RWPE2 (cell line): ENCODE measurements around the gene GOLGA7B.
A peak's percentile ranks its signal among the peaks of the same experiment; 100 is the strongest.

Experiments
- ATAC-seq: fragments of 200-7000 bp; cut with Tn5 transposase; 3 replicates; pipeline ENCODE4 v1.9.1; 2021; ENCODE audit warnings: low read depth
- DNase-seq: peaks from one replicate; pipeline ENCODE4 v3.0.0-alpha.2; 2020; ENCODE audit warnings: low spot score
- H3K27ac ChIP-seq: fragments of 450-650 bp; 2 replicates; pipeline ENCODE4 v1.5.1; 2017; ENCODE audit warnings: mild to moderate bottlenecking; ENCODE audit not compliant: poor library complexity, severe bottlenecking
- H3K27me3 ChIP-seq: fragments of 250-450 bp; sonication (Bioruptor Pico); 2 replicates; pipeline ENCODE4 v1.5.1; 2021; ENCODE audit warnings: mild to moderate bottlenecking, moderate library complexity; ENCODE audit not compliant: insufficient read depth, poor library complexity, severe bottlenecking
- H3K36me3 ChIP-seq: fragments of 250-450 bp; sonication (Bioruptor Pico); 2 replicates; pipeline ENCODE4 v1.5.1; 2020; ENCODE audit warnings: low read depth, mild to moderate bottlenecking, moderate library complexity
- H3K4me1 ChIP-seq: fragments of 250-450 bp; sonication (Bioruptor Pico); 2 replicates; pipeline ENCODE4 v1.5.1; 2021; ENCODE audit warnings: mild to moderate bottlenecking, moderate library complexity; ENCODE audit not compliant: insufficient read depth, poor library complexity, severe bottlenecking
- H3K4me3 ChIP-seq: fragments of 250-450 bp; sonication (Bioruptor Pico); 2 replicates; pipeline ENCODE4 v1.5.1; 2021; ENCODE audit warnings: mild to moderate bottlenecking, moderate library complexity; ENCODE audit not compliant: severe bottlenecking
- H3K9me3 ChIP-seq: fragments of 250-450 bp; sonication (Bioruptor Pico); 2 replicates; pipeline ENCODE4 v1.5.1; 2021; ENCODE audit warnings: mild to moderate bottlenecking, moderate library complexity; ENCODE audit not compliant: severe bottlenecking
- CTCF ChIP-seq: fragments of 450-650 bp; IDR thresholded peaks from one replicate; pipeline ENCODE4 v1.5.1; 2017; ENCODE audit warnings: mild to moderate bottlenecking, moderate library complexity; ENCODE audit not compliant: poor library complexity, severe bottlenecking

Gene GOLGA7B

GRCh38 chr10:97844678-97845077, 5.0 kb upstream of the GOLGA7B start:
- DNase-seq = no peak
- Histone ChIP-seq H3K4me1 (peaks cover 9% of the 10 kb centered on the region), H3K27ac (no peak overlapping the region), H3K36me3 (no peaks in the 10 kb centered on the region), H3K9me3 (no peaks in the 10 kb centered on the region), H3K4me3 (no peak overlapping the region), H3K27me3 (peaks cover 3% of the 10 kb centered on the region)
- ATAC-seq = no peak
- TF ChIP-seq CTCF = no peak

- peak overlapping the region; percentile 18 for H3K27ac ChIP-seq
- TF ChIP-seq CTCF = no peak
- no peaks in the 10 kb centered on the region for H3K27me3 ChIP-seq
- ATAC-seq = peak; percentile 54
- H3K4me3 ChIP-seq = peak overlapping the region; percentile 44
- H3K4me1 ChIP-seq = no peaks in the 10 kb centered on the region
- no peaks in the 10 kb centered on the region for H3K36me3 ChIP-seq
- H3K9me3 ChIP-seq = no peaks in the 10 kb centered on the region
- no peak for DNase-seq
These were observed 448 bp upstream of the GOLGA7B start for GRCh38 chr10:97849103-97849686.

- no peak overlapping the region for H3K27ac ChIP-seq
- no peaks in the 10 kb centered on the region for H3K4me1 ChIP-seq
- TF ChIP-seq CTCF = no peak
- no peaks in the 10 kb centered on the region for H3K9me3 ChIP-seq
- no peaks in the 10 kb centered on the region for H3K27me3 ChIP-seq
- no peaks in the 10 kb centered on the region for H3K36me3 ChIP-seq
- DNase-seq = no peak
- H3K4me3 ChIP-seq = peak overlapping the region; percentile 44
- ATAC-seq = no peak
These were observed 803 bp downstream of the GOLGA7B start for GRCh38 chr10:97850446-97850845.

- H3K9me3 ChIP-seq = no peaks in the 10 kb centered on the region
- H3K4me3 ChIP-seq = no peak overlapping the region
- no peaks in the 10 kb centered on the region for H3K36me3 ChIP-seq
- no peaks in the 10 kb centered on the region for H3K4me1 ChIP-seq
- H3K27me3 ChIP-seq = no peaks in the 10 kb centered on the region
- TF ChIP-seq CTCF = no peak
- no peak for ATAC-seq
- DNase-seq = no peak
- no peak overlapping the region for H3K27ac ChIP-seq
These were observed 1.8 kb downstream of the GOLGA7B start for GRCh38 chr10:97851341-97852001.

- DNase-seq (no peak), ATAC-seq (no peak)
- no peak for TF ChIP-seq CTCF
- no peaks in the 10 kb centered on the region for H3K9me3 ChIP-seq
- no peak overlapping the region for H3K4me3 ChIP-seq
- H3K36me3 ChIP-seq = no peaks in the 10 kb centered on the region
- H3K4me1 ChIP-seq = no peaks in the 10 kb centered on the region
- H3K27me3 ChIP-seq = no peaks in the 10 kb centered on the region
- H3K27ac ChIP-seq = no peak overlapping the region
These were observed 2.6 kb downstream of the GOLGA7B start for GRCh38 chr10:97852277-97852676.
